Activated naive CD4-positive, alpha-beta T cell treated with anti-CD3 and anti-CD28 coated beads, Interleukin-2, amount 50 U/mL, for 16 hours (primary cell): Measurements from ENCODE around the gene FCN1.

Source experiments
- DNase-seq: peaks from one replicate; pipeline ENCODE4 v3.0.0-alpha.2; 2020

The FCN1 gene

GRCh38 chr9:134950386-134951210 is 32.9 kb upstream of the FCN1 start:
- no peak for DNase-seq

GRCh38 chr9:134949681-134950385 is 32.1 kb upstream of the FCN1 start:
- DNase-seq: no peak

DNA sequence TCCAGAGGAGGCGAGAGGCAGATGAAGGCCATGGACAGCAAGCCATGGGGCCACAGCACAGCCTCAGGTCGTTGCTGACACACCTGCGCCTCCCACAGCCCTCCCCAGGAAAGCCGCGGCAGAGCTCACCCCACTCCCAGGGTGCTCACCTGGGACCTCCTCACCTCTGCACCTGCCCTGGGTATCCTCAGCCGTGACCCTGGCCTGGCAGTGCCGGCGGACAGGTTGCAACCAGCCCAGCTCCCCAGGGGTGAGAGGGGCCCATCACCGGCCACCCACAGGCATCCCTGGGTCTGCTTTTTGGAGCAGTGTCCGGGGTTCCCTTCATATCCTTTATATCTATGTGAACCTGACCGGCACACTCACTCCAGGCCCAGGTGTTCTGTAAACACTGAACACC is 30.4 kb upstream of the FCN1 start:
- DNase-seq: no peak

DNA sequence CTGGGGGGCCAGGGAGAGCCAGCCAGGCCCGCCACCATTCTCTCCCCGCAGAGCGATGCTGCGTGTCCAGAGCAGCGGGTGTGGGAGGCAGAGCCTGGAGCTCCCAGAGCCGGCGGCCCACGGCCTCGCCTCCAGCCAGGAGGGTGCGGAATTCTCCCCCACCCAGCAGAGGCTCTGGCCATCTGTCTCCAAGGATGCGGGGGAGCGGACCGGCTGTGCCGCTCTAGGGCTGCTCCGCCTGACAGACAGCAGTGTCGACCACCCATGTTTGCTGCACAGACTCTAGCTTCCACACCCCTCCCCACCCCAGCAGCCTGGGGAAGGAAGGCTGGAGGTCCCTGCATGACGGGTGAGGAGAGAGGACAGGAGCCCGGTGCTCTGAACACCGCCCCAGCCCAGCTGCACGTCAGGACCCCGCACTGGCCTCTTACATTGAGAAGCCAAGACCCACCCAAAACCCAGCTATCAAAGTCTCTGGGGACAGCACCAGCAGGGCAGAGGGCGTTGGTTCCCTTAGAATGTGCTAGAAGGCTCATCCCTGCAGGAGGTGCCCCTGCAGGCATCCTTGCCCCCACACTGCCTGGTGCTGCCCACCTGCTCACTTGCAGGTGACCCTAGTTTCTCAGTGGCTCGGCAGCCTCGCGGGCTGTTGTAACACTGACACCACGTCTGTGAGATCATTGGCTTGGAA is 29.7 kb upstream of the FCN1 start:
- DNase-seq: no peak

DNA sequence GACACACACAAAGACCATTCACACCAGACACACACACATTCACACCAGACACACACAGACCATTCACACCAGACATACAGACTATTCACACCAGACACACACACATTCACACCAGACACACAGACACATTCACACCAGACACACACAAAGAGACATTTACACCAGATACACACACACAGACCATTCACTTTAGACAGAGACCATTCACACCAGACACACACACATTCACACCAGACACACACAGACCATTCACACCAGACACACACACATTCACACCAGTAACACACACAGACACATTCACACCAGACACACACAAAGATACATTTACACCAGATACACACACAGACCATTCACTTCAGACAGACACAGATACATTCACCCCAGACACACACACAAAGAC is 29.0 kb upstream of the FCN1 start:
- no peak for DNase-seq

DNA sequence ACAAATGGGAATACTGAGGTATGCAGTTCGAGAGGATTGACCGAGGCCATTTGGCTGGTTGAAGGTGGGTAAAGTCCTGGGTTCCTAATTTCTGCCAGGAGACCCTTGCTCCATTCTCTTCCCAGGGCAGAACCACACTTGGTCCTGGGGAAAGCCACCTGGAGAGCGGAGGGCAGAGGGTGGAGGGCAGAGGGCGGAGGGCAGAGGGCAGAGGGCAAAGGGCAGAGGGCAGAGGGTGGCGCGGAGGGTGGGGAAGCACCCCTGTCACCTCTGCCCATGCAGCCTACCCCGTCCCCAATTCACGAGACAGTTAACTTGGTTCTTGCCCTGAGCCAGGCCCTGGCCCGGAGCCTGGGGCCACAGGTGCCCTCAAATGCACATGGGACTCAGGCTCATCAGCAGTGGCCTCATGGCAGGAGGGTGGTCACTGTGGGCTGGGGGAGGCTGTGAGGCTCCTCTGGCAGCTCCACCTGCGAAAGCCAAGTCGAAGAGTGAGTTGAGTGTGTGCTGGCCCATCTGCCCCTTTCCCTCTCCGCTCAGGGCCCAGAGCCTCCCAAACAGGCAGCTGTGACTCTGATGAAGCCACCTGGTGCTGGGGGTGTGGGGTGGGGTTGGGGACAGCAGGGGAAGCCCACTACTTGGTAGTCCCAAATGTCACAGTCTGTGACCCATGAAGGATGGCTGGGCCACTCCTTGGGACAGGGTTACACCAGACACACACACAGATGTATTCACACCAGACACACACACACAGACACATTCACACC is 28.0 kb upstream of the FCN1 start:
- DNase-seq: no peak

- DNase-seq: no peak
These were observed 27.2 kb upstream of the FCN1 start for GRCh38 chr9:134944916-134945315.

DNA sequence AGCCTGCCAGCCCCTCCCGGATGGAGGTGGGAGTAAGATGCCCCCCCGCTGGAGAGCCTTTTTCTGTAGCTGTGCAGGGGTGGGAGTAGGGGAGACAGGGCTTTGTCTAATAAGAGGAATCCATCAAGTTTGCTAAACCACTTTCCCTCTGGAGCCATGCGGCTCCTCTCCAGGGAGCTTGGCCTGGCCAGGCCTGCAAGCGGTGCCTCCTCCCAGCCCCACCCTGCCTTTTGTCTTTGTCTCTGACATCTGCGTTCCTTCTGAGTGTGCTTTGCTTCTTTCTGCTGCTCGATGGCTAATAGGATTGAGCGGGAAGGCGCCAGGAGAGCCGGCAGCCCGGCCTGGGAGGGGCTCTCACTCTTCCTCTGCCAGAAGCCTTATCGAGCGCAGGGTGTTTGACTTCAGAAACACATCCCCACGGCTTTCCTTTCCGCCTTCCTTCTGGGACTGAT is 26.7 kb upstream of the FCN1 start:
- DNase-seq: no peak

DNA sequence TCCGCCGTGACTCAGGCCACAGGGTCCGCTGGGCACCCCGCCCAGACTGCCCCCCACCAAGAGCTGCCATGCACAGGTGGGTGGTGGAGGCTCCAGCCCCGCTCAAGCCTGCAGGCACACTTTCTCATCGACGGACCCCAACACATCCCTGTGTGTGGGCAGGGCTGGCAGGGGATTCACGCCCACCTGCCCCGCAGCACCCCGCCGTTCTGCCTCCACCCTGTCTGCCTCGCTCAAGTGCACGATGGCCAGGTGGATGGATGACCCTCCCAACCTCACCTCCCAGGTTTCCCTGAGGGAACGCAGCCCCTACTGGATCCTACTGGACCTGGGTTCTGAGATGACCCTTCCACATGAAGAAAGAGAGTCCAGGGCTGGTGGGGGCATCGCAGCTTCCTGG is 26.1 kb upstream of the FCN1 start:
- no peak for DNase-seq

GRCh38 chr9:134943411-134943810 is 25.7 kb upstream of the FCN1 start:
- no peak for DNase-seq

DNA sequence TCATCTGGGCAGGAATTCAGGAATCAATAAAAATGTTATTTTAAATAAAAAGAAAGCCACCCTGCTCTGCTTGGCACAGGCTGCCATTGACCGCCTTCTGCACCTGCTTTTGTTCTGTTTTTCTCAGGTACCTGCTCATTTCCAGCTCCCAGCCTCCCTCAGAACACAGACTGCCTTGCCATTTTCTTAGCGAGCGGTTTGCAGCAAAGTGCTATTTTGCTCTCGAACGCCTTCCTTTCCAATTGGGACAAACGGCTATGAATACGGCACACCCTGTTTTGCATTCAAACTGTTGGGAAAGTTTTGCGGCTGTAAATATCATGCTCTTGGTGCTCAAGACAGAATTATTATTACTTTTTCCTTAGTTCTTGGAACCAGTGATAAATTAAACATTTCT is 25.1 kb upstream of the FCN1 start:
- DNase-seq: no peak

- DNase-seq: no peak
These were observed 24.5 kb upstream of the FCN1 start for GRCh38 chr9:134942011-134942787.

DNA sequence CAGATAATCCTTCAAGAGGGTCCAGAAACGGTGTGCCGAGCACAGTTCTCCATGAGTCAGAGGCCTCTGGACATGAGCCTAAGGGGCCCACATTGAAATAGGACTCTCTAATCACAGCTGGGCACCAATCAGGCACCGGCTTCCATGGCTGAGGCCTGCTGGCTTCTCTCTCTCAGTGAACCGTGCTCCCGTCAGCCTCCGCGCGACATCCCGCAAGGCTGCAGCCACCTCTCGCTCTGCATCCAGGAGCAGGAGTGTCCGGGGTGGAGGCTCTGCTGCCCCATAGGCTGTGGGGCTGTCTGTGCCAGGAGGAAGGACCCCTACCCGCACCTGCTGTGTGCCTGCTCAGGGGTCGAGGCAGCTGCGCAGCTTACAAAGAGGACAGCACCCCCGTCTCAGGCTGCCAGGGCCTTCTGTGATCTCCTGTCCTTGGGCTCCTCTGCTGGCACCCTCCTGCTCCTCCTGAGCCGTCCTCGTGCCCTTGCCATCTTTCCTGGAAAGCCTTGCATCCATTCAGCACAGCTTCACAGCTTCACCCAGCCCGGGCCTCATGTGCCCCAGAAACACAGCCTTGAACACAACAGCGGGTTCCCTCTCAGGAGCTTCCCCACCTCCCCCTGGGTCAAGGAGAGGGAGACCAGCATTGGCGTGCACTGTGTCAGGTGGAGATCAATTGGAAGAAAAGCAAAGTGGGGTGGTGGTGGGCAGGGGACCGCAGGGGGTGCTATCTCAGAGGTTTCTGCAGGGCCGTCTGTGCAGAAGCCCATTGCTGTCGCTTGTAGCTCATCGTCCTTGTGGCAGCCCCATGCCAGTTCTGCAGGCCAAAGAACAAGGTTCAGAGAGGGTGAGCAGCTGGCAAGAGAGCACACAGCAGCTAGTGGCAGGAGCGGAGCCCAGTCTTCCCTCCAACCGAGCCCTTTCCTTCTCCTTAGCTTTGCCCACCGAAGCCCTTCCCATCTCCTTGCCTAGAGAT is 22.8 kb upstream of the FCN1 start:
- DNase-seq: no peak

- DNase-seq: no peak
These were observed 22.1 kb upstream of the FCN1 start for GRCh38 chr9:134939836-134940235.

GRCh38 chr9:134939080-134939733 is 21.5 kb upstream of the FCN1 start:
- DNase-seq: no peak

DNA sequence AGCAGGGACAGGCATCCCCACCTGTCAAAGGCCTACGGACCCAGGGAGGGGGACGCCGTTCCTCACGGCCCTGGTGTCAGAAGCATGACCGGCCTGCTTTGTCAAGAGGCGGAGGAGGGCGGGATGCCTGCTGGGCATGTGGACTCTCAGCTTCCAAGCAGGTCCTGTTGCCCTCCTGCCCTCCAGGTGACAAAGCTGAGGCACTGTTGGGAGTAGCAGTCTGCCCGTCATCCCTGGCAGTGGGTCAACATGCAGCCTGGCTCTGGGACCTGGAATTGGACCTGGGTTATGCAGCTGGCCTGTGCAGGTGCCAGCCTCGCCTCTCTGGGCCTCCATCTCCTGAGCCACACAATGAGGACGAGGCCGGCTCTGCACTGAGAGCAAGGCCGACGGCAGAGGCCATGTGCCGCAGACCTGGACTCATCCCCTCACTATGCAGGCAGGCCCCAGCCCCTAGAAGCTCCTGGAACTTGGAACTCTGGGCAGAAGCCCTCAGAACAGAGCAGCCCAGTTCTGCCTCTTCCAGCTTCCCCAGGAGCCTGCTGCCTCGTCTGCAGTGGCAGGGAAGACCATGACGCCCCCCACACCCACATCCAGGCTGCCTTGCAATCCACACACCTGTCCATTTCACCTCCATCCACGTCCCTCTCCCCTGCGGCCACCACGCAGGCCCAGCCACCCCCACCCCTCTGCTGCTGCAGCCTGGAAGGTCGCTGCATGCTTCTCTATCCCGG is 20.8 kb upstream of the FCN1 start:
- no peak for DNase-seq

DNA sequence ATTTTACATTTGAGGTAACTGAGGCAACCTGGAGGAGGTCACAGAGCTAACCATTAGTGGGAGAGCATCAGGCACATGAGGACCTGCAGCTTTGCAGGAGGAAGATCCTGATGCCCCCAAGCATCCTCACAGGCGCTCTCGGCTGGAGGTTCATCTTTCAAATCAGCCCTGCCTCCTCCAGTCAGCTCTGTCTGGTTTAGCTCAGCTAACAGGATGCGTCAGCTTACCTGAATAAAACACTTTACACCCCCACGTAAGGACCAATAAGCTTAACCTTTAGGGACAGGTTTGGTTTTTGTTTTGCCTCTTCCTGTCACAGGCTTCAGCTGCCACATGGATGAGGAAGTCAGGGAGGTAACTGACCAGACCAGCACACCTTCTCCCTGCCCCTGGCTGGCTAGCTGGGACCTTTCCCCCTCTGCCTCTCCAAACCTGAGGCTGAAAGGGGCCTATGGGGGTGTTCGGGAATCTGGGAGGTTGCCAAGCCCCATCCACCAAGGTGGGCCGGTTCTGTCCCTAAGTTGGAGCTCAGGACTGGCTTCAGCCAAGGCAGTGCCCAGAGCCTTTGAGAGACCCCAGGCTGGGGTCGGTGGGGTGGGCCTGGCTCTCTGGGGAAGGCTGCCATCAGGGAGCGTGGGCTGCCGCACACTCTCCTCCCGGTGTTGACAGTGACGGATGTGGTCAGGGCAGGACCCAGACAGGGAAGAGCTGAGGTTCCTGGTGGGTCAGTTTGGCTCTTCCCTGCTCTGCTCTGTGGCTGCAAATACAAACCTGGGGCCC is 20.0 kb upstream of the FCN1 start:
- DNase-seq: no peak

DNA sequence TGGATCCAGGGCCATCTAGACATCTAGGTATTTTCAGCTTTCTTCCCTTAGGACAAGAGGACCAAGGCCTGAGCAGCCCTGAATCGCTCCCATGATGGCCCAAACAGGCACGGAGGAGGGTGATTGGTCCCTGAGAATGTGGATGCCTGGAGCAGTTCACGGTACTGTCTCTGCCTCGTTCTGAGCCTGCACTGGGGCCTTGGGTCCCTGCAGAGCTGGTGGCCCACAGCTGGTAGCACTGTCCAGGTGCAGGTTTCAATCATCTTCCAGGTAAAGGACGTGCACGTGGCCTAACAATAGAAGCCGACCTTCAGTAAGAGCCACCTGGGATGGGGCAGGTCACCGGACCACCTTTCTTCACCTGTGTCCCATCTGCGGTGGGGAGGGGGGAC is 19.4 kb upstream of the FCN1 start:
- no peak for DNase-seq
